ENCODE data around the gene STARD9. TPM values are rescaled to one million over a fixed set of nuclear protein-coding genes. Genes with fewer than 3 reads are reported as not detected.
"Not testable (repeated sequence)": the region's sequence is repeated elsewhere in the genome, so short reads cannot be mapped to it uniquely, and the experiment has no call there.

Gene STARD9
- total RNA-seq, 1 donor from 2014 or later = 7.2 TPM

DNA sequence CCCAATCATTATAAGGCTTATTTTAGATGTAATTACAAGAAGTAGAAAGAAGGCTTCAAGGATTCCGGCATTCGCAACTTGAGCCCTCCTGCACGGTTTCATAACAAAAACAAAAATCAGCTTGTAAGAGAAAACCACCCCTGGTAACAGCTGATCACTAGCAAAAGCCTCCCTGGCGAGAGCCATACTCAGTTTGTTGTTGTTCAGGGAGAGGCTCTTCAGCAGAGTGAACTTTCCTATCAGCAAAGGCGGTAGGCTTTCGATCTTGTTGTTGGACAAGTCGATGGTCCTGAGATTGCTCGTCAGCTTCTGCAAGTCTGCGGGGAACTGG is 27.5 kb upstream of the STARD9 start:
- TF ChIP-seq, protein P1, sequence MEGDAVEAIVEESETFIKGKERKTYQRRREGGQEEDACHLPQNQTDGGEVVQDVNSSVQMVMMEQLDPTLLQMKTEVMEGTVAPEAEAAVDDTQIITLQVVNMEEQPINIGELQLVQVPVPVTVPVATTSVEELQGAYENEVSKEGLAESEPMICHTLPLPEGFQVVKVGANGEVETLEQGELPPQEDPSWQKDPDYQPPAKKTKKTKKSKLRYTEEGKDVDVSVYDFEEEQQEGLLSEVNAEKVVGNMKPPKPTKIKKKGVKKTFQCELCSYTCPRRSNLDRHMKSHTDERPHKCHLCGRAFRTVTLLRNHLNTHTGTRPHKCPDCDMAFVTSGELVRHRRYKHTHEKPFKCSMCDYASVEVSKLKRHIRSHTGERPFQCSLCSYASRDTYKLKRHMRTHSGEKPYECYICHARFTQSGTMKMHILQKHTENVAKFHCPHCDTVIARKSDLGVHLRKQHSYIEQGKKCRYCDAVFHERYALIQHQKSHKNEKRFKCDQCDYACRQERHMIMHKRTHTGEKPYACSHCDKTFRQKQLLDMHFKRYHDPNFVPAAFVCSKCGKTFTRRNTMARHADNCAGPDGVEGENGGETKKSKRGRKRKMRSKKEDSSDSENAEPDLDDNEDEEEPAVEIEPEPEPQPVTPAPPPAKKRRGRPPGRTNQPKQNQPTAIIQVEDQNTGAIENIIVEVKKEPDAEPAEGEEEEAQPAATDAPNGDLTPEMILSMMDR (IDR thresholded peaks at IDR 0.05; ENCODE audit: unreplicated experiment) = no peak
- Mint-ChIP-seq H3K27ac (ENCODE audit: unreplicated experiment) (peak overlapping the region; percentile 90), H3K4me1 (ENCODE audit: unreplicated experiment) (peaks cover 18% of the 10 kb centered on the region), H3K36me3 (ENCODE audit: low read depth, unreplicated experiment) (no peaks in the 10 kb centered on the region), H3K27me3 (ENCODE audit: unreplicated experiment) (peaks cover 4% of the 10 kb centered on the region), H3K4me3 (ENCODE audit: unreplicated experiment) (peak overlapping the region; percentile 95), H3K9me3 (ENCODE audit: unreplicated experiment) (no peaks in the 10 kb centered on the region)
- DNase-seq (ENCODE audit: low spot score) = no peak

DNA sequence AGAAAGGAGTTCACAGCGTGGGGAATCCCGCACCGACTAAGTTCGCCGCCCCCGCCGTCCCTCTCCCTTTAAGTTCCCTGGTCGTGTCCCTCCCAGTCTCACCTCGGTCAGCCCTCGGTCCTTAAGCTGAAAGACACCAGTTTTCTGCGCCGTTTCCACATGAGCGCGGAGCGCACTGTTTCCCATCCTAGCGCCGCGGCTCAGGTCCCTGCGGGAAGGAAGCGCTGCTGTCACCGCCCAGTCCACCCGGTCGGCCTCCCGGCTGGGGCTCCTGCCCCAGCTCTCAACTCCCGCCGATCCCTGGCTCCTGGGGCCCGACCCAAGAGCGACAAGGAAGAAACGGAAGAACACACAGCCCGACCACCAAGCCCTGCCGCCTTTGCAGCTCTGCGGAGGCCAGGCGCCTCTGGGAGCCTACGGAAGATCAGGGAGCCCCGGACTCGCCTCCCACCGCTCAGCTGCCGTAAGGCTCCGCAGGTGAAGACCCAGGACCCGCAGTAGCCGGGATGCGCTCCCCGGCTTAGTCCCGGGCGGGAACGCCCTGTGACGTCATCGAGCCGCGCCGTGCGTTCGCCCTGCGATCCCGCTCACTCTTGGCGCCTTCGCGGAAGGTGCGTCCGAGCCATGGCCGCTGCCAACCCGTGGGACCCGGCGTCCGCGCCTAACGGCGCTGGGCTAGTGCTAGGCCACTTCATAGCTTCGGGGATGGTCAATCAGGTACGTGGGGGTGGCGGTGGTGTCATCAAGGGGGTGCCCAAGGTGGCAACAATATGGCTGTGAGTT is 27.0 kb upstream of the STARD9 start, which contains the start of the genes HAUS2 and LRRC57:
Gene HAUS2, plus strand, starts transcription at position 590 of the 783 bp plus-strand sequence. Its CDS starts 35 bp downstream, at position 625.
Gene LRRC57, minus strand, starts transcription at position 545 of the 783 bp plus-strand sequence. Its CDS starts 359 bp downstream, at position 186.
- Mint-ChIP-seq H3K4me3 (ENCODE audit: unreplicated experiment) (peak within 1 kb of the TSS; percentile 95), H3K36me3 (ENCODE audit: low read depth, unreplicated experiment) (no peaks in the 10 kb centered on the region), H3K27me3 (ENCODE audit: unreplicated experiment) (peaks cover 4% of the 10 kb centered on the region), H3K27ac (ENCODE audit: unreplicated experiment) (peak within 1 kb of the TSS; percentile 90), H3K4me1 (ENCODE audit: unreplicated experiment) (peaks cover 18% of the 10 kb centered on the region), H3K9me3 (ENCODE audit: unreplicated experiment) (no peaks in the 10 kb centered on the region)
- DNase-seq (ENCODE audit: low spot score) = peak; percentile 89
- TF ChIP-seq, protein P1 (IDR thresholded peaks at IDR 0.05; ENCODE audit: unreplicated experiment) = no peak

DNA sequence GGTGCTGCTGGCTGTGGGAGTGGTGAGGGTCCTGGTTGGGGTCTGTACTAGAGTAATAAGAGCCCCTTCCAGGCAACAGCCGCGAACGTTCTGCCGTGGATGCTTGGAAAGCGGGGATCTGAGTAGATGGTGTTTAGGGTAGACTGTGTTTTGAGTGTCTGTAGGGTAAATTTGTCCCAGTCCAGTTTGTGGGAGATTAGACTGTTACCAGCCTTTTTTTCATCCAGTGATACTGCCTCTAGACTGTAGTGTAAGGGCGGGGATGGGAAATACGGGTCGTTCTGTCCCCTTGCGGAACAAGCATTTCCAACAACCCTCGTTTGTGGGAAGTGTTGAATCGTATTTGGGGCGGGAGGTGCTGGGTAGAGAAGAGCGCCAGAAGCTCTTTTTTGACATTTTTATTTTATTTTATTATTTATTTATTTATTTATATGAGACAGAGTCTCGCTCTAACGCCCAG is 26.3 kb upstream of the STARD9 start:
- H3K36me3 Mint-ChIP-seq (ENCODE audit: low read depth, unreplicated experiment) = no peaks in the 10 kb centered on the region
- DNase-seq (ENCODE audit: low spot score) = no peak
- H3K27ac Mint-ChIP-seq (ENCODE audit: unreplicated experiment) = peak overlapping the region; percentile 90
- no peaks in the 10 kb centered on the region for H3K9me3 Mint-ChIP-seq (ENCODE audit: unreplicated experiment)
- peaks cover 4% of the 10 kb centered on the region for H3K27me3 Mint-ChIP-seq (ENCODE audit: unreplicated experiment)
- H3K4me3 Mint-ChIP-seq (ENCODE audit: unreplicated experiment) = peak overlapping the region; percentile 95
- TF ChIP-seq, protein P1 (IDR thresholded peaks at IDR 0.05; ENCODE audit: unreplicated experiment) = no peak
- H3K4me1 Mint-ChIP-seq (ENCODE audit: unreplicated experiment) = peaks cover 18% of the 10 kb centered on the region

DNA sequence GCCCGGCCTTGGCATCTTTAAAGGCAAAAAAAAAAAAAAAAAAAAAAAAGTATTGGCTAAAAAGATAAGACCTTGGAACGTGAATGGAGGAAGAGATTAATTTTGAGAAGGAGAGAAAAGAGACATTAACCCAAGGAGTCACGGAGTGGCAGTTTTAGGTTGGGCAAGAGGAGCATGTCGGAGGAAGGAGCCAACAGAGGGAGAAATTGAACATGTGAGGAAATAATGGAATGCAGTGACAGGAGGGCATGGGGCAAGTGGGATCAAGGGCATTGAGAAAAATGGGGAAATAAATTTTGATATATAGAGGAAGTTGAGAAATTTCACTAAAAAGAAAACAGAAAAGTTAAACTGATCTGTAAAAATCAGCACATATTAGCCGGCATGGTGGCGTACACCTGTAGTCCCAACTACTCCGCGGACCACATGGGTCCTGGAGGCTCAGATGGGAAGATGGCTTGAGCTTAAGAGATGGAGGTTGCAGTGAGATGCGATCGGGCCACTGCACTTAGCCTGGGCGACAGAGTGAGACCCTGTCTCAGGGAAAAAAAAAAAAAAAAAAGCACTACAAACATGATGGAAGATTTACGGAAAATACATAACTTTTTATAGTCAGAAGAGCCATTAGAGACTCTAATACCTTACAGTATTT is 25.5 kb upstream of the STARD9 start:
- DNase-seq (ENCODE audit: low spot score) = no peak
- no peaks in the 10 kb centered on the region for H3K36me3 Mint-ChIP-seq (ENCODE audit: low read depth, unreplicated experiment)
- H3K27ac Mint-ChIP-seq (ENCODE audit: unreplicated experiment) = no peak overlapping the region
- H3K4me3 Mint-ChIP-seq (ENCODE audit: unreplicated experiment) = peak overlapping the region; percentile 84
- peaks cover 18% of the 10 kb centered on the region for H3K4me1 Mint-ChIP-seq (ENCODE audit: unreplicated experiment)
- no peaks in the 10 kb centered on the region for H3K9me3 Mint-ChIP-seq (ENCODE audit: unreplicated experiment)
- peaks cover 4% of the 10 kb centered on the region for H3K27me3 Mint-ChIP-seq (ENCODE audit: unreplicated experiment)
- TF ChIP-seq, protein P1 (IDR thresholded peaks at IDR 0.05; ENCODE audit: unreplicated experiment) = no peak

DNA sequence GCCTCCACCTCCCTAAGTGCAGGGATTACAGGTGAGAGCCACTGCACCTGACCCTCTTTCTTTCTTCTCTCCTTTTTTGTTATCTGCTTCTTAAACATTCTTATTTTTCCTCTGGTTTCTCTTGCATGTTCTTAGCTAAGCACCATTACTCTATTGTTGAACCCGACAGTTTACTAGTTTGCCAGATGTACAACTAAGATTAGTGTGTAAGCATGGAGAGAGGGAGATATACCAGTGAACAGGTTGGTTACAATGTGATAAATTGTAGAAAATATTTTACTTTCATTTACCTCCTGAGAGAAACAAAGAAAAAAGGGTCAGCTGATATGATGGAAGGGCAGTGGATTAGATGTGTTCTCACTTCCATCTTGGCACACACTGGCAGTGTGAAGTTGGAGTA is 21.9 kb upstream of the STARD9 start:
- no peaks in the 10 kb centered on the region for H3K9me3 Mint-ChIP-seq (ENCODE audit: unreplicated experiment)
- H3K27me3 Mint-ChIP-seq (ENCODE audit: unreplicated experiment) = peaks cover 2% of the 10 kb centered on the region
- no peaks in the 10 kb centered on the region for H3K36me3 Mint-ChIP-seq (ENCODE audit: low read depth, unreplicated experiment)
- no peak overlapping the region for H3K27ac Mint-ChIP-seq (ENCODE audit: unreplicated experiment)
- TF ChIP-seq, protein P1 (IDR thresholded peaks at IDR 0.05; ENCODE audit: unreplicated experiment) = no peak
- H3K4me3 Mint-ChIP-seq (ENCODE audit: unreplicated experiment) = no peak overlapping the region
- no peak for DNase-seq (ENCODE audit: low spot score)
- H3K4me1 Mint-ChIP-seq (ENCODE audit: unreplicated experiment) = peaks cover 10% of the 10 kb centered on the region

DNA sequence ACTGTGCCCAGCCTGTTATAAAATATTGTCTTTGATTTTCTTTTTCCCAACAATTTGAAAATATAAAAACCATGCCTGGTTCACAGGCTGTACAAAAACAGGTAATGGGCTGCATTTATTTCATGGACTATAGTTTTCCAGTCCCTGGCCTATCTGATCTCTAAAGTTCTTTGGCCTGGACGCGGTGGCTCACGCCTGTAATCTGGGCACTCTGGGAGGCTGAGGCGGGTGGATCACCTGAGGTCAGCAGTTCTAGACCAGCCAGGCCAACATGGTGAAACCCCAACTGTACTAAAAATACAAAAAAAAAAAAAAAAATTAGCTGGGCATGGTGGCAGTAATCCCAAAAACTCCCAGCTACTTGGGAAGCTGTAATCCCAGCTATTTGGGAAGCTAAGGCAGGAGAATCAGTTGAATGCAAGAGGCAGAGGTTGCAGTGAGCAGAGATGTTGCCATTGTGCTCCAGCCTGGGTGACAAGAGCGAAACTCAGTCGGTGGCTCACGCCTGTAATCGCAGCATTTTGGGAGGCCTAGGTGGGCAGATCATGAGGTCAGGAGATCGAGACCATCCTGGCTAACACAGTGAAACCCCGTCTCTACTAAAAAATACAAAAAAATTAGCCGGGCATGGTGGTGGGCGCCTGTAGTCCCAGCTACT is 18.7 kb upstream of the STARD9 start:
- H3K9me3 Mint-ChIP-seq (ENCODE audit: unreplicated experiment); H3K36me3 Mint-ChIP-seq (ENCODE audit: low read depth, unreplicated experiment); H3K27ac Mint-ChIP-seq (ENCODE audit: unreplicated experiment); H3K27me3 Mint-ChIP-seq (ENCODE audit: unreplicated experiment); DNase-seq (ENCODE audit: low spot score); H3K4me1 Mint-ChIP-seq (ENCODE audit: unreplicated experiment); H3K4me3 Mint-ChIP-seq (ENCODE audit: unreplicated experiment): not testable (repeated sequence)
